ENCODE results near the gene NDEL1. TPM values are rescaled to one million over a fixed set of nuclear protein-coding genes. Genes with fewer than 3 reads are reported as not detected.

Gene NDEL1
- total RNA-seq, 1 donor from 2014 or later = 66.5 TPM

- H3K36me3 ChIP-seq = peaks cover 5 to 73% of the 10 kb centered on the region in 2 donors
- H3K27ac ChIP-seq = no peak overlapping the region
- TF ChIP-seq POLR2A (IDR thresholded peaks at IDR 0.05) (no peak), CTCF (IDR thresholded peaks at IDR 0.05) (no peak), POLR2AphosphoS5 (IDR thresholded peaks at IDR 0.05; ENCODE audit: insufficient read depth in 1 of 2, low read depth in 1 of 2) (no peak)
- no peaks in the 10 kb centered on the region for H3K27me3 ChIP-seq
- H3K4me3 ChIP-seq = no peak overlapping the region
- intact Hi-C loops (cut with DNase I) = no loop called here
- no peaks in the 10 kb centered on the region for H3K9me3 ChIP-seq
- no peak for DNase-seq (ENCODE audit: extremely low spot score in 2 of 2)
- no peaks in the 10 kb centered on the region for H3K4me1 ChIP-seq
Measured at GRCh38 chr17:8451933-8452614, 16.4 kb downstream of the NDEL1 start.

DNA sequence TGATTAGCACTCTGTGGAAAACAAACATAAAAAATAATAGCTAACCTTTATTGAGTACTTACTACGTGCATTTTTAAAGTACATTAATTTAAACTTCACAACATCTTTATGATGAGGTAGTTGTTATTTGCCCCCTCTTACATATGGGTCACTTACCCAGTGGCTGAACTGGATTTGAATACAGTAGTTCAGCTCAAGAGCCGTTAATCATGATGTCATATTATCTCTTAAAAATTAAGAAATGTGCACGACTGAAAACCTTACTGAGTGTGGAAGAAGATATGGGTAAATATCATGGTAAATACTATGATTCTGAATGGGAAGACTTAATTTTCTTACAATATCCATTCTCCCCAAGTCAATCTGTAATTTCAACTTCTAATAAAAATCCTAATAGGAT lies 17.6 kb downstream of the NDEL1 start:
- no peak for TF ChIP-seq POLR2AphosphoS5 (IDR thresholded peaks at IDR 0.05; ENCODE audit: insufficient read depth in 1 of 2, low read depth in 1 of 2)
- no peak for TF ChIP-seq POLR2A (IDR thresholded peaks at IDR 0.05)
- no peak for TF ChIP-seq CTCF (IDR thresholded peaks at IDR 0.05)
- no peaks in the 10 kb centered on the region for H3K27me3 ChIP-seq
- no peak overlapping the region for H3K27ac ChIP-seq
- DNase-seq (ENCODE audit: extremely low spot score in 2 of 2) = no peak
- no peaks in the 10 kb centered on the region for H3K4me1 ChIP-seq
- intact Hi-C loops (cut with DNase I) = no loop called here
- peaks cover 5 to 75% of the 10 kb centered on the region in 2 donors for H3K36me3 ChIP-seq
- H3K4me3 ChIP-seq = no peak overlapping the region
- no peaks in the 10 kb centered on the region for H3K9me3 ChIP-seq

GRCh38 chr17:8455665-8456209 lies 20.1 kb downstream of the NDEL1 start:
- Histone ChIP-seq H3K9me3 (no peaks in the 10 kb centered on the region), H3K27ac (no peak overlapping the region), H3K36me3 (peaks cover 2 to 65% of the 10 kb centered on the region in 2 donors), H3K4me3 (no peak overlapping the region), H3K27me3 (no peaks in the 10 kb centered on the region), H3K4me1 (no peaks in the 10 kb centered on the region)
- TF ChIP-seq CTCF (IDR thresholded peaks at IDR 0.05) (no peak), POLR2AphosphoS5 (IDR thresholded peaks at IDR 0.05; ENCODE audit: insufficient read depth in 1 of 2, low read depth in 1 of 2) (no peak), POLR2A (IDR thresholded peaks at IDR 0.05) (no peak)
- intact Hi-C loops (cut with DNase I) = no loop called here
- no peak for DNase-seq (ENCODE audit: extremely low spot score in 2 of 2)

DNA sequence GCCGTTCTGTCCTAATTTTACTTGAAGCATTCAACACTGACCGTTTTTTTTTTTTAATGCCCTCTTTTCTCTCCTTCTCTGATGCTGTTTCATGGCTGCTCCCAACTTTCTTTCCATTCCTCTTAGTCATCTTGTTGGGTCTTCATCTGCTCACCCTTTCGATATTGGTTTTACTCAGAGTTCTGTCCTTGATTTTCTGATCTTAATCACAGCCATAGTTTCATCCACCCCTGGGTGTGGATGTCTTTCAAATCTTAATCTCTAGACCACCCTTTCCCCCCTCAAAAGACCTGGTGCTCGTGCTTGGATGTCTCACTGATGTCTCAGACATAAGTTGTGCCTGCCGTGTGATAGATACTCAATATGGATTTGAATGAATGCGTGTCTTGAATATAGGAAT lies 22.4 kb downstream of the NDEL1 start:
- no peak for DNase-seq (ENCODE audit: extremely low spot score in 2 of 2)
- Histone ChIP-seq H3K9me3 (no peaks in the 10 kb centered on the region), H3K4me1 (no peaks in the 10 kb centered on the region), H3K27me3 (no peaks in the 10 kb centered on the region), H3K27ac (no peak overlapping the region), H3K36me3 (peaks cover 0 to 71% of the 10 kb centered on the region in 2 donors), H3K4me3 (no peak overlapping the region)
- intact Hi-C loops (cut with DNase I) = no loop called here
- TF ChIP-seq POLR2AphosphoS5 (IDR thresholded peaks at IDR 0.05; ENCODE audit: insufficient read depth in 1 of 2, low read depth in 1 of 2) (no peak), CTCF (IDR thresholded peaks at IDR 0.05) (no peak), POLR2A (IDR thresholded peaks at IDR 0.05) (no peak)

- intact Hi-C loops (cut with DNase I) = no loop called here
- no peak overlapping the region for H3K4me3 ChIP-seq
- peaks cover 10% of the 10 kb centered on the region for H3K4me1 ChIP-seq
- H3K27me3 ChIP-seq = no peaks in the 10 kb centered on the region
- H3K36me3 ChIP-seq = peaks cover 0 to 78% of the 10 kb centered on the region in 2 donors
- TF ChIP-seq POLR2A (IDR thresholded peaks at IDR 0.05) = no peak
- no peak for TF ChIP-seq POLR2AphosphoS5 (IDR thresholded peaks at IDR 0.05; ENCODE audit: insufficient read depth in 1 of 2, low read depth in 1 of 2)
- TF ChIP-seq CTCF (IDR thresholded peaks at IDR 0.05) = no peak
- H3K27ac ChIP-seq = no peak overlapping the region
- H3K9me3 ChIP-seq = no peaks in the 10 kb centered on the region
- DNase-seq (ENCODE audit: extremely low spot score in 2 of 2) = no peak
Measured at GRCh38 chr17:8459107-8459506, 23.4 kb downstream of the NDEL1 start.
